ENCODE results near the gene RASSF6. TPM values are rescaled to one million over a fixed set of nuclear protein-coding genes. Genes with fewer than 3 reads are reported as not detected.
A peak's percentile ranks its signal among the peaks of the same experiment; 100 is the strongest.
"Not testable (repeated sequence)": the region's sequence is repeated elsewhere in the genome, so short reads cannot be mapped to it uniquely, and the experiment has no call there.

Gene RASSF6
- total RNA-seq (not detected), polyA plus RNA-seq (not detected)
- long read RNA-seq, donor 1, result 0 reads
- long read RNA-seq, donor 2, result 0 reads
- long read RNA-seq, donor 3, result 0 reads
- long read RNA-seq, donor 4, result 0 reads

DNA sequence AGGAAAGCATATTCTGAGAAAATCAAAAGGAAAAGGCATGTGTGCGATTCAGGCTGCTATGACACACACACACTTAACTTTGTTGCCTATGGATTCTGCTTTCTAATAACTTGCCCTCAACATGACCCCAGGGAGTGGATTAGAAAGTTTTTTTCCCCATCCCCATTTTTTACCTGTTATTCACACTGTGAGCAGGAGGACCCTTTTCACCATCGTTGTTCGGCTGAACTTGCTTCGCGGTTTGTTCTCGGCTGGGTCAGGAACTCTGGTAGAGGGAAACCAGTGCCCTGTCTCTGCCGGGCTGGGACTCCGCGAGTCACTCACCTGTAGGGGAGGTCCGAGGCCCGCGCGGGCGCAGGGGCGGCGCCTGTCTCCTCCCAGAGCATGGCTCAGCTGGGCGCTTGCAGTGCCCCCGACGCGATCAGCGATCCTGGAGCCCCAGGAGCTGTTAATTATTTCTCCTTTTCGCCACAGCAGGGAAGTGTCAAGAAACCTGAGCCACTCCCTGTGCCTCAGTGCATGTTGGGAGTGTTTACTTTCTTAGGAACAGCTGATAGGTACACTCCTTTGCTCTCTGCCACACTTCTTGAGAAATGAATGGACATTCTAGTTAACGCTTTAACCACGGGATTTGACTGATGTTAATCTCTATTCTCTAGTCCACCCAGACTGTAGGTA, at the start of gene RASSF6:
Gene RASSF6 (minus strand): TSS at position 322 of the 678 bp plus-strand sequence. CDS start 8,641 bp downstream, outside the sequence.
- no peak within 1 kb of the TSS for H3K4me3 ChIP-seq (ENCODE audit: low read length)
- intact Hi-C loops (cut with DNase I), result no loop called here
- no peak within 1 kb of the TSS for H3K27ac ChIP-seq (ENCODE audit: low read length)
- no peaks in the 10 kb centered on the region for H3K4me1 ChIP-seq (ENCODE audit: control insufficient read depth, insufficient read depth, low read length)
- no peaks in the 10 kb centered on the region for H3K9me3 ChIP-seq (ENCODE audit: control insufficient read depth, low read length)
- no peaks in the 10 kb centered on the region for H3K27me3 ChIP-seq (ENCODE audit: control insufficient read depth, insufficient read depth)
- peak; percentile 35 to 55 for ATAC-seq
- WGBS, result 13% methylated on average over 24 of the region's 24 CpGs
- DNase-seq, result peak in 1 of 3 donors; percentile 33

DNA sequence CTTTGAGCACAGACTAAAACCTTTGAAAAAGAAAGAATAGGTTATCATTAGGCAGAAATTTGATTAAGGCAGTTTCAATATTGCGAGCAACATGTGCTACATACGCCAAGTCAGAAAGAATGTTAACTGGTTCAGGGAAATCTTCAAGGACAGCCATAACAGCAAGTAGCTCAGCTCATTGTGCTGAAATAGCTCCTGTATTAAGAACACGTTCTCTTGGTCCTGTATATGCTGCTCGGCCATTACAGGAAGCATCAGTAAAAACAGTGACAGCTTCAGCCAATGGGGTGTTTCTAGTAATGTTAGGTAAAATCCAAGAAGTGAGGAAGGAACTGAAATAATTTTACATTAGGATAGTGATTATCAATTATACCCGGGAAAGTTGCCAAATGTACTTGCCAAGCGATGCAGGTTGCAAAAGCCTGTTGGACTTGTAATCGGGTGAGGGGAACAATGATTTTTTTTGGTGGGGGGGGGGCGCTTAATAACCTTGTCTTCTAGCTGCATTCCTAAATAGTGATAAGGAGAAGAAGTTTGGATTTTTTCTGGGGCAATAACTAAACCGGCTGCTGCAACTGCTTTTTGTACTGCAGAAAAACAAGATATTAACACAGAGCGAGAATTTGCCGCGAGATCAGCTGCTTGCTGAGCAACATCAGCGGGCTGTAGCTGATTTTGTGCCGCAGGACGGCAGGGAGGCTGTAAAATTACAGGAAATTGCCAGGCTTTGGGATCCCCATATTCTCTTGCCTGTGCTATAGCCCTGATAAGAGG, 49.4 kb upstream of the RASSF6 start:
- DNase-seq (peak; percentile 11 to 53 (median 53)), ATAC-seq (no peak)
- no peaks in the 10 kb centered on the region for H3K9me3 ChIP-seq (ENCODE audit: control insufficient read depth, low read length)
- H3K4me1 ChIP-seq (ENCODE audit: control insufficient read depth, insufficient read depth, low read length), result no peaks in the 10 kb centered on the region
- intact Hi-C loops (cut with DNase I), result loop anchor here in 2 of 4 donors (10.0 kb wide), 2 partner anchors 105 to 255 kb away; no protein-coding TSS in a partner anchor
- H3K27me3 ChIP-seq (ENCODE audit: control insufficient read depth, insufficient read depth), result no peaks in the 10 kb centered on the region
- 45% methylated on average over 15 of the region's 15 CpGs for WGBS
- no peak overlapping the region for H3K4me3 ChIP-seq (ENCODE audit: low read length)
- H3K27ac ChIP-seq (ENCODE audit: low read length), result peak overlapping the region; percentile 3

DNA sequence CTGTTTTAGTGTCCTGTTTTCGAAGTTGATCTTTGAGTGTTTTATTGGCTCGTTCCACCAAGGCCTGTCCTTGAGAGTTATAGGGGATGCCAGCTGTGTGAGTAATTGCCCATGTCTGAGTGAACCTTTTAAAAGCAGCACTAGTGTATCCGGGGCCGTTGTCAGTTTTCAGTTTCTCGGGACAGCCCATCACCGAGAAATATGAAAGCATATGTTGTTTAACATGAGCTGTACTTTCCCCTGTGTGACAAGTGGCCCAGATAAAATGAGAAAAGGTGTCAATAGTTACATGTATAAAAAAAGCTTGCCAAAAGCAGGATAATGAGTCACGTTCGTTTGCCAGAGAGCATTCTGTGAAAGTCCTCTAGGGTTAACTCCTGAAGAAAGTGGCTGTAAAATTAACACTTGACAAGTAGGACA, 48.6 kb upstream of the RASSF6 start:
- H3K27ac ChIP-seq (ENCODE audit: low read length), result no peak overlapping the region
- intact Hi-C loops (cut with DNase I), result loop anchor here in 1 of 4 donors (10.0 kb wide), 1 partner anchor 256 kb away; no protein-coding TSS in a partner anchor
- no peak overlapping the region for H3K4me3 ChIP-seq (ENCODE audit: low read length)

GRCh38 chr4:73665924-73666323, 45.7 kb upstream of the RASSF6 start:
- H3K27ac ChIP-seq (ENCODE audit: low read length); H3K27me3 ChIP-seq (ENCODE audit: control insufficient read depth, insufficient read depth); H3K4me3 ChIP-seq (ENCODE audit: low read length); H3K4me1 ChIP-seq (ENCODE audit: control insufficient read depth, insufficient read depth, low read length); DNase-seq; H3K9me3 ChIP-seq (ENCODE audit: control insufficient read depth, low read length); ATAC-seq: not testable (repeated sequence)
- WGBS, result 89% methylated on average over 7 of the region's 7 CpGs
- intact Hi-C loops (cut with DNase I), result loop anchor here in 1 of 4 donors (10.0 kb wide), 1 partner anchor 259 kb away; no protein-coding TSS in a partner anchor

More for the DNA sequence above, 48.6 kb upstream of the RASSF6 start:
- Histone ChIP-seq H3K4me1 (ENCODE audit: control insufficient read depth, insufficient read depth, low read length) (no peaks in the 10 kb centered on the region), H3K27me3 (ENCODE audit: control insufficient read depth, insufficient read depth) (no peaks in the 10 kb centered on the region), H3K9me3 (ENCODE audit: control insufficient read depth, low read length) (no peaks in the 10 kb centered on the region)
- ATAC-seq, result peak in 1 of 2 donors; percentile 71
- 56% methylated on average over 8 of the region's 8 CpGs for WGBS
- DNase-seq, result no peak

DNA sequence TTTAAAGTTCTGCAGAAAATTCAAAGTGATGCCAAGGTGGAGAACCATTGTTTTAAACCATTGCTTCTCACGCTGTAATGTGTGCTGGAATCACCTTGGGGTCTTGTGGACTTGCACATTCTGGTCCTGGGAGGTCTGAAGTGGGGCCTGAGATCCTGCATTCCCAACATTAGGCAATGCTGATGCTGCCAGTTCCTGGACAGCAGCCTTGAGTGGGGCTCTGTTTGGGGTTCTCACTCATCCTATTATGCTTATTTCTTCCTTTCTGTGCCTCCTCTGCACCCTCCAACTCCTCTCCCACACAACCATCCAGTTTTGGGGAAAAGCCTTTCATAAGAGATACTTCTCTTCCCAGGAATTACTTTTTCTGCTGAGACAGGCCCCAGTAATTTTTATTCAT, 44.2 kb upstream of the RASSF6 start:
- intact Hi-C loops (cut with DNase I), result loop anchor here in 2 of 4 donors (5.0 to 10.0 kb wide), 2 partner anchors 258 to 260 kb away; no protein-coding TSS in a partner anchor
- ATAC-seq, result no peak
- no peaks in the 10 kb centered on the region for H3K9me3 ChIP-seq (ENCODE audit: control insufficient read depth, low read length)
- no peak overlapping the region for H3K27ac ChIP-seq (ENCODE audit: low read length)
- no peak overlapping the region for H3K4me3 ChIP-seq (ENCODE audit: low read length)
- no peak for DNase-seq
- H3K27me3 ChIP-seq (ENCODE audit: control insufficient read depth, insufficient read depth), result no peaks in the 10 kb centered on the region
- 89% methylated on average over 1 of the region's 1 CpG for WGBS
- no peaks in the 10 kb centered on the region for H3K4me1 ChIP-seq (ENCODE audit: control insufficient read depth, insufficient read depth, low read length)

DNA sequence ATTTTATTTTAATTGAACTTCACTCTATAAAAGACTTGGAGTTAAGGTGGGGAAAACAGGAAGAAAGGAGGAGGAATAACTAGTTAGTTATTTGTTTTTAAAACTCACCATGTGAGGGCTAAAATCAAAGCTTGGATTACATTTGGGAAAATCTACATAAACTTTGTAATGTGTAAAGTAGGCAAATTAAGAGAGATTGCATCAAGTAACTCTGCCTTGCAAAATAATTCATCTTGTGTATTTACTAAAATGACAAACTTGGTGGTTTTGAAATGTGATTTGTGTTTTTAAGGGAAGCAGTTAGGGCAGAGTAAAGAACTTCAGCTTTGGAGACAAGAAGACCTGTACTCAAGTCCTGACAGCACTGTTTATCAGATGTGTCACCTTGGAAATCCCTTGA, 43.3 kb upstream of the RASSF6 start:
- Histone ChIP-seq H3K27ac (ENCODE audit: low read length) (no peak overlapping the region), H3K4me3 (ENCODE audit: low read length) (no peak overlapping the region), H3K9me3 (ENCODE audit: control insufficient read depth, low read length) (no peaks in the 10 kb centered on the region), H3K4me1 (ENCODE audit: control insufficient read depth, insufficient read depth, low read length) (no peaks in the 10 kb centered on the region), H3K27me3 (ENCODE audit: control insufficient read depth, insufficient read depth) (no peaks in the 10 kb centered on the region)
- intact Hi-C loops (cut with DNase I), result loop anchor here in 2 of 4 donors (5.0 to 10.0 kb wide), 2 partner anchors 259 to 261 kb away; no protein-coding TSS in a partner anchor
- no peak for ATAC-seq
- DNase-seq, result no peak

GRCh38 chr4:73662709-73663546, 42.7 kb upstream of the RASSF6 start:
- WGBS, result 25% methylated on average over 6 of the region's 6 CpGs
- ATAC-seq (peak; percentile 66 to 80), DNase-seq (no peak)
- Histone ChIP-seq H3K4me3 (ENCODE audit: low read length) (no peak overlapping the region), H3K9me3 (ENCODE audit: control insufficient read depth, low read length) (no peaks in the 10 kb centered on the region), H3K27ac (ENCODE audit: low read length) (no peak overlapping the region), H3K27me3 (ENCODE audit: control insufficient read depth, insufficient read depth) (no peaks in the 10 kb centered on the region), H3K4me1 (ENCODE audit: control insufficient read depth, insufficient read depth, low read length) (no peaks in the 10 kb centered on the region)
- intact Hi-C loops (cut with DNase I), result loop anchor here in 2 of 4 donors (5.0 to 10.0 kb wide), 2 partner anchors 259 to 262 kb away; no protein-coding TSS in a partner anchor

- no peaks in the 10 kb centered on the region for H3K9me3 ChIP-seq (ENCODE audit: control insufficient read depth, low read length)
- DNase-seq (no peak), ATAC-seq (no peak)
- WGBS, result 46% methylated on average over 2 of the region's 2 CpGs
- H3K27me3 ChIP-seq (ENCODE audit: control insufficient read depth, insufficient read depth), result no peaks in the 10 kb centered on the region
- H3K27ac ChIP-seq (ENCODE audit: low read length), result no peak overlapping the region
- H3K4me1 ChIP-seq (ENCODE audit: control insufficient read depth, insufficient read depth, low read length), result no peaks in the 10 kb centered on the region
- no peak overlapping the region for H3K4me3 ChIP-seq (ENCODE audit: low read length)
- intact Hi-C loops (cut with DNase I), result loop anchor here in 2 of 4 donors (5.0 to 10.0 kb wide), 2 partner anchors 261 to 263 kb away; no protein-coding TSS in a partner anchor
These were observed 41.4 kb upstream of the RASSF6 start for GRCh38 chr4:73661646-73662119.

GRCh38 chr4:73660808-73661207, 40.6 kb upstream of the RASSF6 start:
- ATAC-seq (no peak), DNase-seq (no peak)
- H3K4me3 ChIP-seq (ENCODE audit: low read length), result no peak overlapping the region
- no peak overlapping the region for H3K27ac ChIP-seq (ENCODE audit: low read length)
- no peaks in the 10 kb centered on the region for H3K27me3 ChIP-seq (ENCODE audit: control insufficient read depth, insufficient read depth)
- intact Hi-C loops (cut with DNase I), result loop anchor here in 2 of 4 donors (5.0 to 10.0 kb wide), 2 partner anchors 261 to 264 kb away; no protein-coding TSS in a partner anchor
- WGBS, result 72% methylated on average over 3 of the region's 3 CpGs
- H3K9me3 ChIP-seq (ENCODE audit: control insufficient read depth, low read length), result no peaks in the 10 kb centered on the region
- no peaks in the 10 kb centered on the region for H3K4me1 ChIP-seq (ENCODE audit: control insufficient read depth, insufficient read depth, low read length)

- ATAC-seq (peak; percentile 43 to 47), DNase-seq (peak in 1 of 3 donors; percentile 52)
- H3K27ac ChIP-seq (ENCODE audit: low read length), result no peak overlapping the region
- no peak overlapping the region for H3K4me3 ChIP-seq (ENCODE audit: low read length)
- H3K4me1 ChIP-seq (ENCODE audit: control insufficient read depth, insufficient read depth, low read length), result no peaks in the 10 kb centered on the region
- H3K9me3 ChIP-seq (ENCODE audit: control insufficient read depth, low read length), result no peaks in the 10 kb centered on the region
- under 1% methylated on average over 7 of the region's 7 CpGs for WGBS
- H3K27me3 ChIP-seq (ENCODE audit: control insufficient read depth, insufficient read depth), result no peaks in the 10 kb centered on the region
- intact Hi-C loops (cut with DNase I), result loop anchor here in 1 of 4 donors (10.0 kb wide), 1 partner anchor 349 kb away; no protein-coding TSS in a partner anchor
These were observed 33.5 kb upstream of the RASSF6 start for GRCh38 chr4:73653695-73654106.

All from right cardiac atrium (tissue), 5 donors.